Stimulated activated CD4-positive, alpha-beta T cell treated with anti-CD3 and anti-CD28 coated beads, Interleukin-15, amount 100 ng/mL, for 24 hours (primary cell): Measurements from ENCODE around the gene CHD9.
"Not testable (repeated sequence)": the region's sequence is repeated elsewhere in the genome, so short reads cannot be mapped to it uniquely, and the experiment has no call there.

Source experiments
- DNase-seq: peaks from one replicate; pipeline ENCODE4 v3.0.0-alpha.2; 2020

The CHD9 gene

GRCh38 chr16:53211253-53211652 lies 156.5 kb downstream of the CHD9 start:
- no peak for DNase-seq

GRCh38 chr16:53212893-53213223 lies 158.1 kb downstream of the CHD9 start:
- no peak for DNase-seq

- DNase-seq = no peak
Measured at GRCh38 chr16:53213542-53213941, 158.8 kb downstream of the CHD9 start.

- DNase-seq = no peak
Measured at GRCh38 chr16:53216798-53217197, 162.0 kb downstream of the CHD9 start.

- no peak for DNase-seq
Measured at GRCh38 chr16:53219371-53219770, 164.6 kb downstream of the CHD9 start.

DNA sequence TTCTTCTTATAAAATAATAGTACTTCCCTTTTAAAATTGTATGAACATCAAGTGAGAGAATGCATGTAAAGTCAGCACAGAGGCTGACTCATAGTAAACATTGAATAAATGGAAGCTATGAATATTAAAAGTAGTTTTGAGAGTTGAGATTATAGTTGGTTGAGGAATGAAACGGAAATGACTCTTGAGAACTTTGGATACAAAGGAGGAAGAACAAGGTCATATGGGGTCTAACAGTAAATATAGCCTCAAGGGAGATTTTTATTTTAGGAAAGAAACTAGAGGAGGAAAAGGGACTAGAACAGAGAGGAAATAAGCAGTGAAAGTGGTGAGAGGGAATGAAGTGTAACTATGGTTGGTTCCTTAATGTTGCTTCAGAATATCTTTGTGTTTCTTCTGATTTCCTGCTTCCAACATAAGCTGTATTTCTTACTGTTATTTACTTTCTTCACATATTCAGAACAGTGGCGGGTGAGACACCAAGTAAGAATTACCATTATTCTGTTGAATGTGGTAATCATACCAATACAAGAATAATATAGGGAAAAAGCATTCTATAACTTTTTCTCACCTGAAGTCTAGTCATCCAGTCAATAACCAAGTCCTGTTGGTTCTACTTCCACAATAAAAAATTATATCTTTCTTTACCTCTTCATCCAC lies 165.1 kb downstream of the CHD9 start:
- no peak for DNase-seq

DNA sequence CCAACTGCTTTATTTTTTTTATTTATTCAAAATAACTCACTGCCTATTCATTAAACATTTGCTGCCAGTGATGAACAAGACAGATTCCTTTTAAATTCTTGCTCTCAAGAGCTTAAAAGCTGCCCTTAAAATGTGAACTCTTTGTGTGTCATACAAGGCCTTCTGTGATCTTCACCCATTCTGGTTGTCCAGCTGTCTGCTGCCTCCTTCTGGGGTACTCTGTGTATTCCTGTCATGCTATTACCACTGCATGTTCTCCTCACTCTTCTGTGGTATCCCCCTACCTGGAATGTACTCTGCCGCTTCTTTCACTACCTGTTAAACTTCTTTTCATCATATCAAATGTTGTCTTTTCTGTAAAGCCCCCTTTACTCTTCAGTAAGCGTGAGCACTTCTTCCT lies 165.8 kb downstream of the CHD9 start:
- no peak for DNase-seq

GRCh38 chr16:53224951-53225533 lies 170.3 kb downstream of the CHD9 start:
- no peak for DNase-seq

DNA sequence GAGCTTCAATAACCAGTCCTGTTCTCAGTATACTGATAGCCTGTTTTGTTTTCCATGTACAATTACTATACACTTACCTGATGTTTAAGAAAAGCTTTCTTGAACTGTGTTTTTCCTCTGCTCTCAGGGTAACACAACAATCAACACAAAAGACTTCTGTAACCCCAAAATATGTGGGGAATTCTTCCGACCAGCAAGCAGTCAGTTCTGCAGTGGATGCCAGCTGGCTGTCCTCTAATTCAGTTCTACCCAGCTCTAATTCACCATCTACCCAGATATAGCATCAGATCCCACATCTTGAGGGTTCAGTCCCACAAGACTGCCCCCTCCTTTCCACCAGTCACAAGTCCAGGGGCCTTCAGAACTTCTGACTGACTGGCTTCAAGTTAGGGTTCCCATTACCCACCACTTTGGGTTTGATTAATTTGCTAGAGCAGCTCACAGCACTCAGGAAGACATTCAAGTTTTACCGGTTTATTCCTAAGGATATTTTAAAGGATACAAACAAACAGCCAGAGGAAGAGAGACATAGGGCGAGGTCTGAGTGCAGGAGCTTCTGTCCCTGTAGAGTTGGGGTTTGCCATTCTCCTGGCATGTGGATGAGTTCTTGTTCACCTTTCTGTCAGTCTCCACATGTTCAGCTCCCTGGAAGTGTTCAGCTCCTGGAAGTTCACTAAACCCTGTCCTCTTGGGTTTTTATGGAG lies 178.2 kb downstream of the CHD9 start:
- DNase-seq = no peak

DNA sequence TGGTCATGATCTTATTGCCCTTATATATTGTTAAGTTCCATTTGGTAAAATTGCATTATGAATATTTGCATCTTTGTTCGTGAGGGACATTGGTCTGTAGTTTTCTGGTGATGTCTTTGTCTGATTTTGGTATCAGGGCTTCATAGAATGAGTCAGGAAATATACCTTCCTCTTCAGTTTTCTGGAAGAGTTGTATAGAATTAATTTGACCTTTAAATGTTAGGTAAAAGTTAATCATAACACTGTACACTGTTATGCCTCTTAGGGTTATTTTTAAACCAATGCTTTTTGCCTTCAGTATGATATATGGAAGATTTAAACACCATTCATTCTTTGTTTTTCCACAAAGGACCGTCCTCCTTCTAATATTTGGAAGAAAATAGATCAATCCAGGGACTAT lies 180.0 kb downstream of the CHD9 start:
- DNase-seq = no peak

GRCh38 chr16:53235851-53236250 lies 181.1 kb downstream of the CHD9 start:
- DNase-seq = no peak

DNA sequence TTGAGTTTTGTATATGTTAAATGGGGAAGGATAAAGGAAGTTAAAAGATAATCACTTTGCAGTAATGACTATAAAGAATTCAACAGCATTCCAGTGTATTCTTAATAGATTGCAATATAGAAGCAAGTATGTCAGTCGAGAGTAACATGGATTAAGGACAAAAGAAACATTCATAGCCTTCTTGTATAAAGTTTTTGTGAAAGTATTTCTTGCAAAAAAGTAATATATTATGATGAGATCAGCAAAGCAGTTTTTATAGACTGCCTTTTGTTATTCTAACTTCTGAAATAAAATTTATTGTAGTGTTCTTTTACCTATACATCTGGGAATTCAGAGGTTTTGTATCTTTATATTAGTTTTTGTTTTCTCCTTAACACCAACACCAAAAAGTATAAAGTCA lies 194.5 kb downstream of the CHD9 start:
- DNase-seq = no peak

GRCh38 chr16:53257001-53257400 lies 202.2 kb downstream of the CHD9 start:
- no peak for DNase-seq

DNA sequence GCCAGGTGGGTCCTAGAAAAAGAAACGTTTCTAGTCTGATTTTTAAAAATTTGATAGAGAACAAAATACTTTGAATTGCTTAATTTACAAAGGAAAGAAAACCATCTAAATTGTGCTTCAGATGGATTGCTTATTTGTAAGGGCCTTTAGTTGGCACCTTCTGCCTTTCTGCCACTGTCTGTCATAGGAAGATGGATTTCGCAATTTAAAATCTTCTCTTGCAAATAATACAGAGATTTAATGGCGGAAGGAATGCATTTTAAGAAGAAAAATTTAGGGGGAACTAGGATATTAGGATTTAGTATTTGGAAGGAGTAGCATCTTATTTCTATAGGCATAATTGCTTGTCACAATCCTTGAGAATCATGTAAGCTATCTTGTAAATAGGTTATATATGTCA lies 204.0 kb downstream of the CHD9 start:
- DNase-seq = no peak

- no peak for DNase-seq
Measured at GRCh38 chr16:53261276-53261675, 206.5 kb downstream of the CHD9 start.

DNA sequence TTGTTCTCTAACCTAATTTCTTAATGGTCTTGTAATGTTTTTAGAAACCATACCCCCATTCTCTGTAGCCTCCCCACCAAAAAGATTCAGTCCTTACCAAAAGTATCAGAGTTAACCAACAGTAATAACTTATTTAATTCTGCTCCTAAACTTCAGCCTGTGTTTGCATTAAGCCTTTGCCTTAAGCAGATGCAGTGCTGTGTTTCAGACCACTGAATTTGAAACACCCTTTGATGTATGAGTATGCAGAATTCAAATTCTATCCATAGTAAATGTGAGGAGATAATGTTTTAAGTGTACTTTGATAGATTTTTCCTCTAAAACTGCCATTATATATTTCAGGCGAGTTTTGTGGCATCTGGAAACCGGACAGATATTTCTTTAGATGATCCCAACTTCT lies 207.9 kb downstream of the CHD9 start:
- DNase-seq = no peak

GRCh38 chr16:53266156-53266555 lies 211.4 kb downstream of the CHD9 start:
- no peak for DNase-seq

DNA sequence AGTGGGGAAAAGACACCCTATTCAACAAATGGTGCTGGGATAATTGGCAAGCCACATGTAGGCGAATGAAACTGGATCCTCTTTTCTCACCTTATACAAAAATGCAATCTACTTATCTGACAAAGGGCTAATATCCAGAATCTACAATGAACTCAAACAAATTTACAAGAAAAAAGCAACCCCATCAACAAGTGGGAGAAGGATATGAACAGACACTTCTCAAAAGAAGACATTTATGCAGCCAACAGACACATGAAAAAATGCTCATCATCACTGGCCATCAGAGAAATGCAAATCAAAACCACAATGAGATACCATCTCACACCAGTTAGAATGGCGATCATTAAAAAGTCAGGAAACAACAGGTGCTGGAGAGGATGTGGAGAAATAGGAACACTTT lies 223.7 kb downstream of the CHD9 start:
- DNase-seq = not testable (repeated sequence)

DNA sequence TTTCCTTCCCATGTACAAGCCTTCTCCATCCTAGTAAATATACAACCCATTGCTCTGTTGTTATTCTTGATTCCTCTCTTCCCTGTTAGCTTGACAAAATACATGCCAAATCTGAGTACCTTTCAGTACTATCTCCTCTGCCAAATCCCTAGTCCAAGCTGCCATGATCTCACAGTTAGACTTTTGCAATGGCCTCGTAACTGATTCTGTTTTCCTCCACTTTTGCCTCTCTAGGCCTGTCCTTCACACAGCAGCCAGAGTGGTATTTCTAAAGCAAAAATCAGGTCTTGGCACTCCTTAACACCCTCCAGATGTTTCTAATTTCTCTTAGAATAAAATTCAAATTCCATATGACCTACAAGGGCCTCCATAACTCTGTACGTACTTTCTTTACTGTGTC lies 226.5 kb downstream of the CHD9 start:
- DNase-seq = no peak

DNA sequence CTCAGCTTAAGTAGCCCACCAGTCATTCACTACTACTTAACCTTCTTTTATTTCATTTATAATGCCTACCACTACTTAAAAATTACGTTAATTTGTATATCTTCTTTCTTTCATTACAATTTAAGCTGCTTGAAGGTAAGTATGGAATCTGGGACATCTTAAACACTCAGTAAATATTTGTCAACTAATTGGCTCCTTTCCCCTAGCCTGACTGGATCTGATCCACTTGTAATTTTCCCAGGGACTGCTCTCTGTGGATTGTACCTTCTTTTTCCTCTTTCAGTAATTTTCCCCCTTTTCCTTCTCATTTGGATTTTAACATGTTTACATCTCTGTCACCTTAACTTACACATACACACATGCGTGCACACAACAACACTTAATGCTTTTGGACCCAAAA lies 227.1 kb downstream of the CHD9 start:
- DNase-seq = no peak

GRCh38 chr16:53282328-53282727 lies 227.5 kb downstream of the CHD9 start:
- no peak for DNase-seq

DNA sequence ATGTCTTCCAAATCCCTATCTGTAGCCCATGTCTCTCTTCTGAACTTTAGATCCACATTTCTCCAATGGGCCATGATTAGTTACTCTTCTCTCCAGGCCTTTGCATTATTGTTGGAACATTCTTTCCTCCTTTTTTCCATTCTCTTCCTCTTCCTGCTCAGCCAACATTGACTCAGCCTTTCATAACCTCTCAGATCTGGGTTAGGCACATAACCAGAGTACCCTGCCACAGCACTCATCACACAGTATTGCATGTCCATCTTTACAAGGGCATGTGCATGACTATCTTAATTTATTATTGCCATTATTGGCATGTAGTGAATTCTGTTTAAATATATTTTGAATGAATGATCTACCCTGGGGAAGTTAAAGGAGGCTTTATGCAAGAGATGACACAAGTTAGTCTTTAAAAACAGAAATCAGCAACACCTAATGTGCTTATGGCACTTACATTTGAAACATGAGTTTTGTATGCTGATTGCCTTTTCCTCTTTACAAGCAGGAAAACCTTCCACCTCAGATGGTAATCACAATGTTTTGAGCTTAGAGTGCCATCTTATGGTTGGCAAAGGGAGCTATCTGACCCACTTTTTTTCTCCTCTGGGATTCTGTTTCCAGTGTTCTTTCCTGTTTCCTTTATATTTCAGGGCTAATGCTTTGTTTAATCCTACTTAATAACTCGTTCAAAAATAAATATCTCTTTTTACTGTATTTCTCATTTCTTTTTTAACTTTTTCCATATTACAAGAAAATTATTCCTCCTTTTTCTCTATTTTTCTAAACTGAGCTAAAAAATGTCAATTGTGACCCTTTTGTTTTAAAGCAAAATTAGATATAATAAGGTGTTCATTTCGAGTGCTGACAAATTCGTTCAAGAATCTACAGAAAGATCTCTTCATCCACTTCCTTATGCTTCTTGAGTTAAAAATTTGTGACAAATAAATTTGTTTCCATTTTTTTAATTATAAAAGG lies 228.5 kb downstream of the CHD9 start:
- no peak for DNase-seq

GRCh38 chr16:53285236-53285635 lies 230.4 kb downstream of the CHD9 start:
- no peak for DNase-seq

GRCh38 chr16:53290520-53290919 lies 235.7 kb downstream of the CHD9 start:
- no peak for DNase-seq
